H1 (cell line): ENCODE measurements around the gene CANX. TPM values are rescaled to one million over a fixed set of nuclear protein-coding genes. Genes with fewer than 3 reads are reported as not detected.
A peak's percentile ranks its signal among the peaks of the same experiment; 100 is the strongest.

Source experiments
- CTCF ChIA-PET: fragments of 300-600 bp; sonication (Branson Sonifier 250); formaldehyde crosslinking; loops from one replicate; lab custom pipeline; 2021; ENCODE audit not compliant: partially characterized antibody; lab: Charles Lee
- POLR2A ChIA-PET: fragments of 300-600 bp; sonication (Branson Sonifier 250); formaldehyde crosslinking; loops from one replicate; lab custom pipeline; 2021; ENCODE audit warnings: inconsistent platforms; ENCODE audit not compliant: partially characterized antibody; lab: Charles Lee
- DNase-seq, 2 experiments: peaks; one replicate each; pipeline versions ENCODE4 v3.0.0 to v3.0.0-alpha.2; 2010 to 2022; ENCODE audit warnings: low spot score in 2 of 2, low read depth in 1 of 2, mixed read lengths in 1 of 2
- FAIRE-seq: peaks from 2 replicates; lab custom pipeline; 2011; peaks lifted over from hg19 to GRCh38; lab: Jason Lieb, UNC
- H2AFZ ChIP-seq: 2 replicates; pipeline ENCODE4 v1.8.1; 2012; ENCODE audit warnings: low read length, inconsistent platforms
- H2AK5ac ChIP-seq: 2 replicates; pipeline ENCODE4 v1.6.1; 2013; ENCODE audit warnings: low read depth, low read length
- H2BK120ac ChIP-seq: replicated peaks from 2 replicates; pipeline ENCODE3; 2013; ENCODE audit warnings: low read depth, low read length, inconsistent platforms
- H2BK12ac ChIP-seq: 2 replicates; pipeline ENCODE4 v1.6.1; 2013; ENCODE audit warnings: low read depth, low read length
- H2BK15ac ChIP-seq: 2 replicates; pipeline ENCODE4 v1.6.1; 2013; ENCODE audit warnings: low read length
- H2BK20ac ChIP-seq: 2 replicates; pipeline ENCODE4 v1.6.1; 2013; ENCODE audit warnings: low read length
- H2BK5ac ChIP-seq: 2 replicates; pipeline ENCODE4 v1.6.1; 2013; ENCODE audit warnings: low read depth, low read length
- H3K14ac ChIP-seq: 2 replicates; pipeline ENCODE4 v1.6.1; 2013; ENCODE audit warnings: inconsistent platforms; ENCODE audit not compliant: insufficient read length
- H3K18ac ChIP-seq: 2 replicates; pipeline ENCODE4 v1.6.1; 2013; ENCODE audit warnings: low read length; ENCODE audit errors: extremely low read depth
- H3K23ac ChIP-seq: 2 replicates; pipeline ENCODE4 v1.6.1; 2013; ENCODE audit warnings: inconsistent platforms; ENCODE audit not compliant: insufficient read length
- H3K23me2 ChIP-seq: 2 replicates; pipeline ENCODE4 v1.6.1; 2013; ENCODE audit warnings: low read depth, low read length
- H3K27ac ChIP-seq: 2 replicates; pipeline ENCODE4 v1.6.1; 2011; ENCODE audit warnings: low read depth, low read length, inconsistent platforms
- H3K27me3 ChIP-seq, 4 experiments: replicated peaks in 1 of 4; 1 replicate in 1 of 4; 2 replicates in 3 of 4; pipeline versions ENCODE4 v1.6.1 to v1.8.1; 2011 to 2013; ENCODE audit warnings: low read length in 3 of 4, mild to moderate bottlenecking in 3 of 4, inconsistent platforms in 2 of 4, mixed read lengths in 2 of 4, moderate library complexity in 1 of 4; ENCODE audit not compliant: control insufficient read depth in 3 of 4, insufficient read depth in 3 of 4; ENCODE audit errors: extremely low read depth in 1 of 4
- H3K36me3 ChIP-seq, 4 experiments: 2 replicates each; pipeline versions ENCODE4 v1.6.1 to v1.8.1; 2011 to 2013; ENCODE audit warnings: mild to moderate bottlenecking in 4 of 4, low read length in 3 of 4, moderate library complexity in 2 of 4, control low read depth in 1 of 4, inconsistent platforms in 1 of 4; ENCODE audit not compliant: insufficient read depth in 4 of 4, control insufficient read depth in 2 of 4
- H3K4ac ChIP-seq: replicated peaks from 2 replicates; pipeline ENCODE3; 2013; ENCODE audit warnings: low read length, low read depth, mixed read lengths, inconsistent platforms; ENCODE audit not compliant: insufficient read length
- H3K4me1 ChIP-seq, 4 experiments: replicated peaks in 1 of 4; 1 replicate in 1 of 4; 2 replicates in 3 of 4; pipeline versions ENCODE4 v1.6.1 to v1.8.1; 2011 to 2013; ENCODE audit warnings: low read length in 3 of 4, inconsistent platforms in 2 of 4, mixed read lengths in 1 of 4; ENCODE audit not compliant: insufficient read depth in 4 of 4, control insufficient read depth in 3 of 4
- H3K4me2 ChIP-seq, 2 experiments: 2 replicates each; pipeline versions ENCODE4 v1.6.1 to v1.8.1; 2011 to 2013; ENCODE audit warnings: low read depth in 2 of 2, low read length in 2 of 2, control low read depth in 1 of 2, inconsistent platforms in 1 of 2, mild to moderate bottlenecking in 1 of 2; ENCODE audit not compliant: insufficient read depth in 1 of 2
- H3K4me3 ChIP-seq, 4 experiments: fragments of 200-600, 300-600 bp in 1 of 4; sonication (generic), shearing (Covaris generic), sonication (Bioruptor Twin) in 1 of 4; 2 replicates each; pipeline versions ENCODE4 v1.5.1 to v1.8.1; 2011 to 2016; ENCODE audit warnings: low read length in 4 of 4, low read depth in 3 of 4, control low read depth in 2 of 4, inconsistent platforms in 2 of 4, mild to moderate bottlenecking in 2 of 4, mixed read lengths in 1 of 4, moderate library complexity in 1 of 4; ENCODE audit not compliant: insufficient read depth in 2 of 4; ENCODE audit errors: extremely low read depth in 1 of 4
- H3K56ac ChIP-seq: replicated peaks from 2 replicates; pipeline ENCODE3; 2013; ENCODE audit warnings: low read depth, mild to moderate bottlenecking, mixed read lengths, low read length, inconsistent platforms; ENCODE audit not compliant: insufficient read length
- H3K79me1 ChIP-seq: 2 replicates; pipeline ENCODE4 v1.6.1; 2013; ENCODE audit warnings: low read depth, low read length, control low read depth
- H3K79me2 ChIP-seq, 2 experiments: 2 replicates each; pipeline versions ENCODE4 v1.6.1 to v1.8.1; 2012 to 2013; ENCODE audit warnings: low read length in 2 of 2, mild to moderate bottlenecking in 2 of 2, inconsistent platforms in 1 of 2; ENCODE audit not compliant: insufficient read depth in 2 of 2, control insufficient read depth in 1 of 2
- H3K9ac ChIP-seq, 4 experiments: replicated peaks in 1 of 4; 1 replicate in 1 of 4; 2 replicates in 3 of 4; pipeline versions ENCODE4 v1.6.1 to v1.8.1; 2011 to 2013; ENCODE audit warnings: low read depth in 3 of 4, low read length in 3 of 4, control low read depth in 2 of 4, mild to moderate bottlenecking in 2 of 4, moderate library complexity in 2 of 4, inconsistent platforms in 1 of 4; ENCODE audit errors: extremely low read depth in 1 of 4
- H3K9me3 ChIP-seq, 2 experiments: 2 replicates each; pipeline versions ENCODE4 v1.6.1 to v1.8.1; 2012 to 2013; ENCODE audit warnings: mild to moderate bottlenecking in 2 of 2, moderate library complexity in 2 of 2, control low read depth in 1 of 2, inconsistent platforms in 1 of 2, low read depth in 1 of 2, low read length in 1 of 2, mixed read lengths in 1 of 2; ENCODE audit not compliant: insufficient read depth in 2 of 2
- H4K20me1 ChIP-seq, 2 experiments: replicated peaks in 1 of 2; 2 replicates each; pipeline versions ENCODE3 to v1.8.1; 2011 to 2013; ENCODE audit warnings: inconsistent platforms in 2 of 2, low read length in 2 of 2, mild to moderate bottlenecking in 1 of 2; ENCODE audit not compliant: insufficient read depth in 2 of 2, control insufficient read depth in 1 of 2
- H4K5ac ChIP-seq: 2 replicates; pipeline ENCODE4 v1.6.1; 2013; ENCODE audit warnings: low read length, low read depth, mixed read lengths, inconsistent platforms; ENCODE audit not compliant: insufficient read length
- H4K8ac ChIP-seq: 2 replicates; pipeline ENCODE4 v1.8.0; 2013; ENCODE audit warnings: mild to moderate bottlenecking, moderate library complexity, low read length, inconsistent platforms; ENCODE audit not compliant: insufficient read depth; ENCODE audit errors: extremely low read depth
- H4K91ac ChIP-seq: replicated peaks from 2 replicates; pipeline ENCODE3; 2013; ENCODE audit warnings: low read length, mixed read lengths, inconsistent platforms; ENCODE audit not compliant: insufficient read length
- ATF3 ChIP-seq: IDR thresholded peaks from 2 replicates; pipeline ENCODE4 v1.6.1; 2011; ENCODE audit warnings: low read depth, mild to moderate bottlenecking, low read length; ENCODE audit not compliant: insufficient read depth
- CEBPB ChIP-seq: IDR thresholded peaks from 2 replicates; pipeline ENCODE4 v1.6.1; 2012; ENCODE audit warnings: low read depth, low read length
- E2F6 ChIP-seq: IDR thresholded peaks from 2 replicates; pipeline ENCODE4 v1.6.1; 2012; ENCODE audit warnings: inconsistent platforms
- EGR1 ChIP-seq: IDR thresholded peaks from 2 replicates; pipeline ENCODE4 v1.6.1; 2011; ENCODE audit warnings: low read depth, low read length, borderline replicate concordance
- HDAC2 ChIP-seq, 2 experiments: fragments of 300-600 bp in 1 of 2; sonication (generic) in 1 of 2; IDR thresholded peaks; 2 replicates each; pipeline ENCODE4 v1.6.1; 2011 to 2012; ENCODE audit warnings: low read depth in 2 of 2, low read length in 2 of 2, mild to moderate bottlenecking in 2 of 2, moderate library complexity in 2 of 2, borderline replicate concordance in 1 of 2, inconsistent platforms in 1 of 2
- HDAC6 ChIP-seq: IDR thresholded peaks from one replicate; pipeline ENCODE4 v1.7.1; 2012; ENCODE audit warnings: low read depth, mild to moderate bottlenecking, inconsistent platforms, low read length, moderate library complexity
- KDM5A ChIP-seq: fragments of 200-600 bp; IDR thresholded peaks from 2 replicates; pipeline ENCODE4 v1.7.1; 2012; ENCODE audit warnings: mild to moderate bottlenecking, low read length, inconsistent platforms, mixed read lengths
- NRF1 ChIP-seq: IDR thresholded peaks from 2 replicates; pipeline ENCODE4 v1.6.1; 2011; ENCODE audit warnings: mild to moderate bottlenecking, low read depth, low read length, improper control_type of control experiment
- POU5F1 ChIP-seq: IDR thresholded peaks from 2 replicates; pipeline ENCODE4 v1.6.1; 2011; ENCODE audit warnings: low read depth, mild to moderate bottlenecking, low read length, moderate library complexity
- RAD21 ChIP-seq, 2 experiments: IDR thresholded peaks in 1 of 2; conservative IDR thresholded peaks in 1 of 2; 2 replicates each; pipeline ENCODE4 v1.6.1; 2011; ENCODE audit warnings: low read depth in 2 of 2, low read length in 2 of 2, improper control_type of control experiment in 1 of 2, inconsistent platforms in 1 of 2, mild to moderate bottlenecking in 1 of 2, moderate library complexity in 1 of 2
- SAP30 ChIP-seq: fragments of 300-600 bp; sonication (generic); IDR thresholded peaks from 2 replicates; pipeline ENCODE4 v1.7.1; 2012; ENCODE audit warnings: low read length, moderate library complexity, mild to moderate bottlenecking, inconsistent platforms; ENCODE audit not compliant: insufficient read depth, insufficient replicate concordance
- TAF1 ChIP-seq: IDR thresholded peaks from 2 replicates; pipeline ENCODE4 v1.6.1; 2011; ENCODE audit warnings: mild to moderate bottlenecking, low read depth, low read length
- WGBS, 2 experiments: shearing (Covaris generic) in 1 of 2; methylation state at CpG; one replicate each; pipeline versions ENCODE4 v1.1.6 to v1.1.7; 2013 to 2015; ENCODE audit warnings: low lambda C conversion rate in 2 of 2, mixed read lengths in 2 of 2, inconsistent platforms in 1 of 2, low coverage in 1 of 2, missing lambda C conversion rate in 1 of 2; ENCODE audit not compliant: insufficient replicate concordance in 2 of 2, insufficient coverage in 1 of 2, insufficient read length in 1 of 2; ENCODE audit errors: extremely low coverage in 1 of 2, missing lambda C conversion rate in 1 of 2; 5-methylcytosine and 5-hydroxymethylcytosine counted together
- polyA plus RNA-seq, 7 experiments: library from polyadenylated mRNA; depleted of rRNA in 3 of 7; stranded (reverse) in 5 of 7; unstranded in 2 of 7; fragments of >200 nt in 5 of 7; fragments of 200-250 nt in 2 of 7; gene quantifications; 1 replicate in 5 of 7; 2 replicates in 1 of 7; 4 replicates in 1 of 7; pipeline versions ENCODE4 v1.2.1 to v1.2.3, GENCODE V29; 2011 to 2013; ENCODE audit warnings: missing spikeins in 2 of 7, mixed read lengths in 2 of 7
- total RNA-seq: library from RNA; stranded (reverse); fragmentation: NEBNext Ultra II Directional; extraction: Animal tissue kit (Norgen Biotek cat#: 25700); gene quantifications from 2 replicates; pipeline ENCODE4 v1.2.1, GENCODE V29; 2021

Gene CANX
- total and polyA plus RNA-seq, 2 of the 8 experiments (the other 6 are each of a cell fraction or from before 2014, with no cell fraction given), result 136 to 691 TPM

GRCh38 chr5:179764056-179764455, 65.3 kb downstream of the CANX start:
- H3K79me2 ChIP-seq, result peaks cover 2 to 69% of the 10 kb centered on the region in 2 experiments; a peak in 3 of 4 replicates
- no peak overlapping the region for H2AK5ac ChIP-seq
- H2AFZ ChIP-seq, result no peak overlapping the region
- peaks cover 15 to 29% (median 17%) of the 10 kb centered on the region in 4 experiments for H3K36me3 ChIP-seq
- peak overlapping the region; percentile 36; the same call in 1 of the 2 replicates for H2BK5ac ChIP-seq
- FAIRE-seq, result no peak
- POLR2A ChIA-PET, result interaction anchor here (0.6 to 2.5 kb wide), 5 partner anchors 26 to 141 kb away, joined by 3 to 10 read pairs (median 6); partner anchors contain the start of gene HNRNPH1
- no peaks in the 10 kb centered on the region for H3K23me2 ChIP-seq
- no peak overlapping the region for H3K4ac ChIP-seq
- no peak overlapping the region for H3K4me2 ChIP-seq
- no peak overlapping the region for H3K23ac ChIP-seq
- H3K27ac ChIP-seq, result no peak overlapping the region
- no peak for DNase-seq
- no peak overlapping the region for H2BK15ac ChIP-seq
- no peak overlapping the region for H2BK120ac ChIP-seq
- no peak overlapping the region for H2BK12ac ChIP-seq
- 84% methylated on average over 8 of the region's 8 CpGs; no CpG with 5 or more reads in 1 of the 2 experiments for WGBS, 2 experiments
- no peaks in the 10 kb centered on the region for H3K9me3 ChIP-seq
- peaks cover 21% of the 10 kb centered on the region for H3K79me1 ChIP-seq
- no peak overlapping the region for H4K91ac ChIP-seq
- peaks cover 3 to 21% (median 5%) of the 10 kb centered on the region in 4 experiments for H3K4me1 ChIP-seq
- no peak overlapping the region for H4K8ac ChIP-seq
- H4K5ac ChIP-seq, result no peak overlapping the region
- no peak overlapping the region for H2BK20ac ChIP-seq
- H3K56ac ChIP-seq, result no peak overlapping the region
- no peak overlapping the region for H3K14ac ChIP-seq
- no peak overlapping the region for H3K4me3 ChIP-seq
- H3K9ac ChIP-seq, result no peak overlapping the region
- CTCF ChIA-PET, result interaction anchor here (0.6 to 4.9 kb wide), 17 partner anchors 8 to 140 kb away, joined by 3 to 32 read pairs (median 4); partner anchors contain the start of gene LTC4S
- peaks cover 25 to 36% of the 10 kb centered on the region in 2 experiments for H4K20me1 ChIP-seq
- H3K27me3 ChIP-seq, result no peaks in the 10 kb centered on the region
- H3K18ac ChIP-seq, result peak overlapping the region; percentile 4; the same call in 1 of the 2 replicates
- no peak for TF ChIP-seq NRF1
- no peak for TF ChIP-seq RAD21 (IDR thresholded peaks at IDR 0.05 in 1 of 2, conservative IDR thresholded peaks at IDR 0.05 in 1 of 2; ENCODE audit: low read depth in 2 of 2, low read length in 2 of 2)
- TF ChIP-seq ATF3, result no peak
- no peak for TF ChIP-seq EGR1
- TF ChIP-seq E2F6, result no peak
- TF ChIP-seq SAP30, result no peak
- no peak for TF ChIP-seq CEBPB
- no peak for TF ChIP-seq POU5F1
- TF ChIP-seq HDAC6, result no peak
- no peak for TF ChIP-seq TAF1
- no peak for TF ChIP-seq KDM5A
- TF ChIP-seq HDAC2 (IDR thresholded peaks at IDR 0.05; ENCODE audit: borderline replicate concordance in 1 of 2, low read depth in 2 of 2, low read length in 2 of 2), result no peak
